CD4-positive, CD25-positive, alpha-beta regulatory T cell (primary cell): ENCODE results near the gene CALD1. TPM values are rescaled to one million over a fixed set of nuclear protein-coding genes. Genes with fewer than 3 reads are reported as not detected.

Experiments
- ATAC-seq, 2 donors: fragments of 150-1000 bp; cut with Tn5 transposase; one replicate each; pipeline ENCODE4 v1.10.0; 2021; ENCODE audit warnings: low read depth in 2 of 2, moderate number of reproducible peaks in 2 of 2, moderate library complexity in 1 of 2
- DNase-seq, 3 donors: peaks; one replicate each; pipeline versions ENCODE4 v3.0.0 to v3.0.0-alpha.2; 2012 to 2022; ENCODE audit warnings: mixed read lengths in 1 of 3
- H3K27ac ChIP-seq: one replicate; pipeline ENCODE4 v1.7.0; 2013; ENCODE audit warnings: mild to moderate bottlenecking, low read length; ENCODE audit not compliant: insufficient read depth, poor library complexity, severe bottlenecking
- H3K27me3 ChIP-seq: one replicate; pipeline ENCODE4 v1.7.0; 2013; ENCODE audit warnings: low read length; ENCODE audit not compliant: control insufficient read depth, insufficient read depth
- H3K36me3 ChIP-seq: one replicate; pipeline ENCODE4 v1.7.0; 2013; ENCODE audit warnings: mild to moderate bottlenecking, low read length, moderate library complexity; ENCODE audit not compliant: control insufficient read depth, insufficient read depth
- H3K4me1 ChIP-seq: 2 replicates; pipeline ENCODE4 v1.7.0; 2013; ENCODE audit warnings: mild to moderate bottlenecking, low read length; ENCODE audit not compliant: insufficient read depth, control insufficient read depth, poor library complexity, severe bottlenecking
- H3K4me3 ChIP-seq: one replicate; pipeline ENCODE4 v1.7.0; 2013; ENCODE audit warnings: low read depth, mild to moderate bottlenecking, low read length, moderate library complexity
- H3K9me3 ChIP-seq, 2 experiments: 1 replicate in 1 of 2; 2 replicates in 1 of 2; pipeline ENCODE4 v1.7.0; 2013; ENCODE audit warnings: low read length in 2 of 2, mild to moderate bottlenecking in 1 of 2, moderate library complexity in 1 of 2; ENCODE audit not compliant: control insufficient read depth in 2 of 2
- H3K27ac Mint-ChIP-seq, 3 donors: one replicate each; pipeline ENCODE4 v1.8.0; 2020 to 2022; ENCODE audit warnings: mild to moderate bottlenecking in 3 of 3, mixed read lengths in 3 of 3, moderate library complexity in 2 of 3
- H3K27me3 Mint-ChIP-seq: one replicate; pipeline ENCODE4 v1.8.0; 2022; ENCODE audit warnings: mild to moderate bottlenecking, mixed read lengths
- H3K36me3 Mint-ChIP-seq: one replicate; pipeline ENCODE4 v1.8.0; 2020; ENCODE audit warnings: mixed read lengths
- H3K4me1 Mint-ChIP-seq, 4 donors: one replicate each; pipeline ENCODE4 v1.8.0; 2020 to 2022; ENCODE audit warnings: mixed read lengths in 4 of 4, mild to moderate bottlenecking in 1 of 4
- H3K4me3 Mint-ChIP-seq, 4 donors: one replicate each; pipeline ENCODE4 v1.8.0; 2020 to 2022; ENCODE audit warnings: mild to moderate bottlenecking in 4 of 4, mixed read lengths in 4 of 4, moderate library complexity in 3 of 4
- H3K9me3 Mint-ChIP-seq, 7 donors: one replicate each; pipeline ENCODE4 v1.8.0; 2020 to 2022; ENCODE audit warnings: mixed read lengths in 7 of 7, mild to moderate bottlenecking in 3 of 7, moderate library complexity in 2 of 7
- polyA plus RNA-seq, 4 donors: library from polyadenylated mRNA; unstranded; fragments of 300-500 nt; fragmentation: Illumina TruSeq; gene quantifications; one replicate each; pipeline ENCODE4 v1.2.3, GENCODE V29; 2021
- total RNA-seq: library from RNA; stranded (reverse); gene quantifications from one replicate; pipeline ENCODE4 v1.2.3, GENCODE V29; 2022

The CALD1 gene
- total and polyA plus RNA-seq, 5 donors from 2014 or later = 0.10 to 3.9 (median 0.17) TPM; not detected in 2

DNA sequence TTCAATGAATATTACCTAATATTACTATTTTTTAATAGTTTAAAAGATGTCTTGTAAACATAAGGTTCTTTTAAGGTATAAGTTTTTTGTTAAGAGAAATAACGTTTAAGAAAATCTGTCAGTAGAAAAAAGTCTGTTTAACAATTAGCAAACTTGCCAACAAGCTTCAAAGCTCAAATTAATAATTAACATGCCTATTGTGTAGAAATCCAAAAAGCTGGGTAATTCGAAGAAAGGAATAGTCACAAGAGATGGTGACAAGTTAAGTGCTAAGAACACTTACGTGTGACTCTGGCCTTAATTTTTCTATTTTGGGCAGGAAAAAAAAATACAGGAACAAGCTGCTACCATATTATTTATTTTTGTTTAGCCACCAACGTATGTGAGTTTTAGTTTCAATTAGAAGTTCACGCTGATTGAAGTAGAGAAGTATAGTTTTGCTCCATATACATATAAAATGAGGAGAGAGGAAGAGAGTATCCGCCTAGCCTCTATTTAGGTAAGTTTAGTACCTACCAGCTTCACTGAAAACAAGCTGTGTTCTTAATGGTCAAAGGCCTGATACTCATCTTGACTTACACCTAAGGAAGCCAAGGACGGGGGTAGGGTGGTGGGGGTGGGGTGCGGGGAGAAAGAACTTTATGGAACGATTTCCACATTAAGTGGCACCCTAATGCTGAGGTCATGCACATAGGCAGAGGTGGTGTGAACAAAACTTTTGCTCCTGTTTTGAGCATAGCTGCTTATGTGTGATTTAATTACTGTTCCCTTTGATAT, 163.4 kb downstream of the CALD1 start:
- no peak overlapping the region for H3K27ac Mint-ChIP-seq
- peaks cover 5% of the 10 kb centered on the region for H3K27me3 Mint-ChIP-seq
- H3K4me3 Mint-ChIP-seq = no peak overlapping the region
- no peaks in the 10 kb centered on the region for H3K36me3 ChIP-seq
- no peaks in the 10 kb centered on the region for H3K4me1 ChIP-seq
- no peak overlapping the region for H3K27ac ChIP-seq
- no peaks in the 10 kb centered on the region for H3K36me3 Mint-ChIP-seq
- ATAC-seq = no peak
- DNase-seq = no peak
- H3K27me3 ChIP-seq = peaks cover 4% of the 10 kb centered on the region
- peaks cover 0 to 1% (median 0%) of the 10 kb centered on the region in 7 donors for H3K9me3 Mint-ChIP-seq
- H3K4me3 ChIP-seq = no peak overlapping the region
- H3K9me3 ChIP-seq = no peaks in the 10 kb centered on the region
- peaks cover 0 to 11% (median 0%) of the 10 kb centered on the region in 4 donors for H3K4me1 Mint-ChIP-seq

- DNase-seq (peak in 1 of 3 donors; percentile 18), ATAC-seq (no peak)
Observed at GRCh38 chr7:134943785-134944400, 164.5 kb downstream of the CALD1 start.

GRCh38 chr7:134945691-134946090, 166.3 kb downstream of the CALD1 start:
- H3K27ac Mint-ChIP-seq = no peak overlapping the region
- H3K4me3 Mint-ChIP-seq = no peak overlapping the region

More at GRCh38 chr7:134943785-134944400, 164.5 kb downstream of the CALD1 start:
- Mint-ChIP-seq H3K9me3 (peaks cover 0 to 1% (median 0%) of the 10 kb centered on the region in 7 donors), H3K36me3 (no peaks in the 10 kb centered on the region), H3K27me3 (peaks cover 5% of the 10 kb centered on the region), H3K4me3 (no peak overlapping the region), H3K4me1 (peaks cover 0 to 11% (median 0%) of the 10 kb centered on the region in 4 donors), H3K27ac (no peak overlapping the region)
- H3K4me1 ChIP-seq = no peaks in the 10 kb centered on the region
- no peaks in the 10 kb centered on the region for H3K36me3 ChIP-seq
- H3K4me3 ChIP-seq = no peak overlapping the region
- H3K27ac ChIP-seq = no peak overlapping the region
- H3K27me3 ChIP-seq = peaks cover 4% of the 10 kb centered on the region
- H3K9me3 ChIP-seq = no peaks in the 10 kb centered on the region

GRCh38 chr7:134946260-134946659, 166.8 kb downstream of the CALD1 start:
- no peaks in the 10 kb centered on the region for H3K9me3 ChIP-seq
- ATAC-seq (peak; percentile 40 to 59), DNase-seq (peak in 2 of 3 donors; percentile 2 to 68)
- H3K4me1 Mint-ChIP-seq = peaks cover 0 to 11% (median 0%) of the 10 kb centered on the region in 4 donors
- H3K27ac ChIP-seq = no peak overlapping the region
- peaks cover 4% of the 10 kb centered on the region for H3K27me3 ChIP-seq
- H3K9me3 Mint-ChIP-seq = peaks cover 0 to 1% (median 0%) of the 10 kb centered on the region in 7 donors
- peak overlapping the region in 1 of 3 donors; percentile 7 for H3K27ac Mint-ChIP-seq
- H3K4me1 ChIP-seq = no peaks in the 10 kb centered on the region
- H3K4me3 Mint-ChIP-seq = peak overlapping the region in 1 of 4 donors; percentile 62
- H3K36me3 Mint-ChIP-seq = no peaks in the 10 kb centered on the region
- peaks cover 4% of the 10 kb centered on the region for H3K27me3 Mint-ChIP-seq
- H3K4me3 ChIP-seq = no peak overlapping the region
- no peaks in the 10 kb centered on the region for H3K36me3 ChIP-seq

More at GRCh38 chr7:134945691-134946090, 166.3 kb downstream of the CALD1 start:
- no peak for ATAC-seq
- Histone ChIP-seq H3K27ac (no peak overlapping the region), H3K4me1 (no peaks in the 10 kb centered on the region), H3K27me3 (peaks cover 4% of the 10 kb centered on the region), H3K36me3 (no peaks in the 10 kb centered on the region), H3K4me3 (no peak overlapping the region), H3K9me3 (no peaks in the 10 kb centered on the region)
- Mint-ChIP-seq H3K4me1 (peaks cover 0 to 11% (median 0%) of the 10 kb centered on the region in 4 donors), H3K27me3 (peaks cover 4% of the 10 kb centered on the region), H3K36me3 (no peaks in the 10 kb centered on the region), H3K9me3 (peaks cover 0 to 1% (median 0%) of the 10 kb centered on the region in 7 donors)
- DNase-seq = no peak

GRCh38 chr7:134947329-134947728, 167.9 kb downstream of the CALD1 start:
- H3K4me3 Mint-ChIP-seq = no peak overlapping the region
- H3K27ac Mint-ChIP-seq = no peak overlapping the region
- peaks cover 4% of the 10 kb centered on the region for H3K27me3 Mint-ChIP-seq
- no peaks in the 10 kb centered on the region for H3K27me3 ChIP-seq
- H3K27ac ChIP-seq = no peak overlapping the region
- peaks cover 0 to 1% (median 0%) of the 10 kb centered on the region in 7 donors for H3K9me3 Mint-ChIP-seq
- no peak overlapping the region for H3K4me3 ChIP-seq
- ATAC-seq (no peak), DNase-seq (no peak)
- peaks cover 0 to 11% (median 0%) of the 10 kb centered on the region in 4 donors for H3K4me1 Mint-ChIP-seq
- H3K9me3 ChIP-seq = no peaks in the 10 kb centered on the region
- no peaks in the 10 kb centered on the region for H3K4me1 ChIP-seq
- no peaks in the 10 kb centered on the region for H3K36me3 Mint-ChIP-seq
- no peaks in the 10 kb centered on the region for H3K36me3 ChIP-seq

DNA sequence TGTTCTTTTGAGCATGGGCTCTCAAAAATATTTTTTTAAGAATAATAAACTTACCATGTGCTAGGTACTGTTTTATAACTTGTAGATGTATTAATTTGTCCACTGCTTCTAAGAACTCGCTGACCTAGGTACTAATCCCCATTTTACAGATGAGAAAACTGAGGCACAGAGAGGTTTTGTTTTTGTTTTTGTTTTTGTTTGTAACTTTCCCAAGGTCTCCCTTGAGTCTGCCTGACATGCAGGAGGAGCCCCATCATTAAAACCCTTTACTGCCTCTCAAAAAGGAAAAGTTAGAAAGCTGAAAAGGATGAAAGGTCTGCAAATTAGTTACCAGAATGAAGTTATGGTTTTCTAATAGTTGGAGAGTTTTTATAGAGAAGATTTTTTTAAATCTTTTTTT, 168.4 kb downstream of the CALD1 start:
- no peak overlapping the region for H3K4me3 Mint-ChIP-seq
- no peaks in the 10 kb centered on the region for H3K4me1 ChIP-seq
- H3K36me3 ChIP-seq = no peaks in the 10 kb centered on the region
- no peak overlapping the region for H3K4me3 ChIP-seq
- H3K27ac Mint-ChIP-seq = no peak overlapping the region
- ATAC-seq (no peak), DNase-seq (no peak)
- H3K27ac ChIP-seq = no peak overlapping the region
- H3K4me1 Mint-ChIP-seq = peaks cover 0 to 11% (median 0%) of the 10 kb centered on the region in 4 donors
- H3K9me3 Mint-ChIP-seq = peaks cover 0 to 1% (median 0%) of the 10 kb centered on the region in 7 donors
- no peaks in the 10 kb centered on the region for H3K9me3 ChIP-seq
- no peaks in the 10 kb centered on the region for H3K36me3 Mint-ChIP-seq
- peaks cover 4% of the 10 kb centered on the region for H3K27me3 Mint-ChIP-seq
- H3K27me3 ChIP-seq = no peaks in the 10 kb centered on the region

DNA sequence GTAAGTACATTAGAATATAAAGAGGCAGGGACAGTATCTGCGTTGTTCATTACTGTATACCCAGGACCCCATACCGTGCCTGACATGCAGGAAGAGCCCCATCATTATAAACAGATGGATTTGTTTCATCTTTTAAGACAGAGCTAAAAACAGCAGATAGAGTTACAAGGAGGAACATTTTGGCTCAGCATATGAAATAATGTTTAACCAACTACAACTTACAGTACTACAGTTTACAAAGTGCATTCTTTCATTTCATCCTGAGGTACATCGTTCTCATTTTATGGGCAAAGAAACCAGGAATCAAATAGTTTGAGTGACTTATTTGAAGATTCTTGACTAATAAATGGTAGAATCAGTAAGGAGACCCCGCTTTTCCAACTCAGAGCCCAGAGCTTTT, 168.8 kb downstream of the CALD1 start:
- H3K27me3 ChIP-seq = no peaks in the 10 kb centered on the region
- no peaks in the 10 kb centered on the region for H3K36me3 Mint-ChIP-seq
- peaks cover 0 to 11% (median 0%) of the 10 kb centered on the region in 4 donors for H3K4me1 Mint-ChIP-seq
- H3K4me3 ChIP-seq = no peak overlapping the region
- H3K9me3 ChIP-seq = no peaks in the 10 kb centered on the region
- DNase-seq (no peak), ATAC-seq (no peak)
- H3K4me1 ChIP-seq = no peaks in the 10 kb centered on the region
- H3K27me3 Mint-ChIP-seq = peaks cover 4% of the 10 kb centered on the region
- peaks cover 0 to 1% (median 0%) of the 10 kb centered on the region in 7 donors for H3K9me3 Mint-ChIP-seq
- H3K36me3 ChIP-seq = no peaks in the 10 kb centered on the region
- H3K27ac Mint-ChIP-seq = no peak overlapping the region
- no peak overlapping the region for H3K4me3 Mint-ChIP-seq
- H3K27ac ChIP-seq = no peak overlapping the region
